ENCODE results near the gene CAST. TPM values are rescaled to one million over a fixed set of nuclear protein-coding genes. Genes with fewer than 3 reads are reported as not detected.

Gene CAST
- total and polyA plus RNA-seq, 2 donors (not counting 3 experiments of a cell fraction or from before 2014, with no cell fraction given), result 33.7 to 194 TPM

DNA sequence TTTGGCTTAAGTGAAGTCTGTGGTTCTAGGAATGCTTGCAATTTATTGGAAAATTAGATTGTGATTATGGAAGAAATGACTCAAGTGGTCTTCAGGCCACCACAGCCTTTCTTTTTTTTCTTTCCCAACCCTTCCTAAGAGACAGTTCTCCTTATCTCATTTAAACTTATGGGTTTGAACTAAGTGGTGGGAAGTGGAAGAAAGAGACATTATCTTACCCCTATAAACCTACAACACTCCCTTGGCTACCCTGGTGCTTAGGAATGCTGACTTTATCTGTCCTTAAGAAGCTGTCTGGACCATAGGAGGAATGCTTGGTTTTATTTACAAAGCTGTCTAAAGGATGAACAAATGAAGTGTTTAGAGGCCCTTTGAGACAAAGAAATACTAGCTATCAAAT lies 150.7 kb downstream of the CAST start:
- Histone ChIP-seq H3K27ac (ENCODE audit: insufficient read depth, low read depth, low read length) (no peak overlapping the region), H3K9me3 (replicated peaks; ENCODE audit: control insufficient read depth, insufficient read depth, low read length) (no peaks in the 10 kb centered on the region), H3K36me3 (ENCODE audit: control insufficient read depth in 2 of 2, extremely low read depth in 1 of 2, insufficient read depth in 2 of 2, low read length in 2 of 2) (no peaks in the 10 kb centered on the region), H3K9me1 (replicated peaks; ENCODE audit: control insufficient read depth, extremely low read depth, insufficient read depth, low read length) (no peaks in the 10 kb centered on the region), H2AFZ (ENCODE audit: low read depth, low read length) (no peak overlapping the region), H4K20me1 (replicated peaks; ENCODE audit: control insufficient read depth, extremely low read depth, insufficient read depth, low read length) (no peaks in the 10 kb centered on the region), H3K79me2 (ENCODE audit: control insufficient read depth, insufficient read depth, low read length) (no peaks in the 10 kb centered on the region), H3K4me1 (ENCODE audit: control insufficient read depth, extremely low read depth, insufficient read depth, low read length) (peaks cover 4% of the 10 kb centered on the region), H3K4me3 (replicated peaks in 1 of 3; ENCODE audit: insufficient read depth in 1 of 3, low read depth in 1 of 3, low read length in 3 of 3) (no peak overlapping the region), H3K9ac (replicated peaks; ENCODE audit: extremely low read depth, insufficient read depth, low read length) (no peak overlapping the region), H3K27me3 (ENCODE audit: control insufficient read depth in 2 of 2, insufficient read depth in 2 of 2, low read length in 2 of 2) (no peaks in the 10 kb centered on the region), H3K4me2 (ENCODE audit: insufficient read depth, low read length) (no peak overlapping the region)
- ChIA-PET CTCF (no interaction called here), POLR2A (no interaction called here)
- FAIRE-seq (no peak), DNase-seq (ENCODE audit: low read depth, low spot score) (no peak)
- TF ChIP-seq POLR2AphosphoS5 (IDR thresholded peaks at IDR 0.05; ENCODE audit: insufficient read depth, low read depth, low read length), result no peak
- TF ChIP-seq EZH2 (IDR thresholded peaks at IDR 0.05; ENCODE audit: borderline replicate concordance, low read depth, low read length, severe bottlenecking), result no peak
- no peak for TF ChIP-seq POLR2A (IDR thresholded peaks at IDR 0.05; ENCODE audit: low read depth, low read length)
- TF ChIP-seq, protein P1, sequence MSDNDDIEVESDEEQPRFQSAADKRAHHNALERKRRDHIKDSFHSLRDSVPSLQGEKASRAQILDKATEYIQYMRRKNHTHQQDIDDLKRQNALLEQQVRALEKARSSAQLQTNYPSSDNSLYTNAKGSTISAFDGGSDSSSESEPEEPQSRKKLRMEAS (IDR thresholded peaks at IDR 0.05; ENCODE audit: insufficient read depth, insufficient read length), result no peak
- no peak for TF ChIP-seq FOS (IDR thresholded peaks at IDR 0.05; ENCODE audit: borderline replicate concordance, insufficient read depth, low read length)
- TF ChIP-seq MYC (IDR thresholded peaks at IDR 0.05; ENCODE audit: low read depth, low read length), result no peak
- TF ChIP-seq JUN (IDR thresholded peaks at IDR 0.05; ENCODE audit: borderline replicate concordance, insufficient read depth, insufficient read length, low read depth), result no peak
- TF ChIP-seq, protein P2, sequence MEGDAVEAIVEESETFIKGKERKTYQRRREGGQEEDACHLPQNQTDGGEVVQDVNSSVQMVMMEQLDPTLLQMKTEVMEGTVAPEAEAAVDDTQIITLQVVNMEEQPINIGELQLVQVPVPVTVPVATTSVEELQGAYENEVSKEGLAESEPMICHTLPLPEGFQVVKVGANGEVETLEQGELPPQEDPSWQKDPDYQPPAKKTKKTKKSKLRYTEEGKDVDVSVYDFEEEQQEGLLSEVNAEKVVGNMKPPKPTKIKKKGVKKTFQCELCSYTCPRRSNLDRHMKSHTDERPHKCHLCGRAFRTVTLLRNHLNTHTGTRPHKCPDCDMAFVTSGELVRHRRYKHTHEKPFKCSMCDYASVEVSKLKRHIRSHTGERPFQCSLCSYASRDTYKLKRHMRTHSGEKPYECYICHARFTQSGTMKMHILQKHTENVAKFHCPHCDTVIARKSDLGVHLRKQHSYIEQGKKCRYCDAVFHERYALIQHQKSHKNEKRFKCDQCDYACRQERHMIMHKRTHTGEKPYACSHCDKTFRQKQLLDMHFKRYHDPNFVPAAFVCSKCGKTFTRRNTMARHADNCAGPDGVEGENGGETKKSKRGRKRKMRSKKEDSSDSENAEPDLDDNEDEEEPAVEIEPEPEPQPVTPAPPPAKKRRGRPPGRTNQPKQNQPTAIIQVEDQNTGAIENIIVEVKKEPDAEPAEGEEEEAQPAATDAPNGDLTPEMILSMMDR (IDR thresholded peaks at IDR 0.05; ENCODE audit: extremely low read depth in 1 of 2, insufficient read depth in 1 of 2, low read depth in 1 of 2, low read length in 2 of 2), result no peak
- TF ChIP-seq GATA2 (IDR thresholded peaks at IDR 0.05; ENCODE audit: insufficient read depth, insufficient read length, low read depth, low read length), result no peak
- no TSS peak for BruUV-seq (replicated peaks)
- dilution Hi-C loops (cut with MboI; ENCODE audit: extremely low pct_ligation_motif_present, low sequenced_read_pairs), result no loop called here
- intact Hi-C loops (cut with micrococcal nuclease), result no loop called here

Data from endothelial cell of umbilical vein (primary cell).